Left cardiac atrium (tissue), 4 donors: ENCODE measurements around the gene TRIOBP. TPM values are rescaled to one million over a fixed set of nuclear protein-coding genes. Genes with fewer than 3 reads are reported as not detected.

ENCODE experiments used
- ATAC-seq, 2 donors: fragments of 200-7000 bp; cut with Tn5 transposase; one replicate each; pipeline ENCODE4 v1.9.1; 2020; ENCODE audit warnings: mild to moderate bottlenecking in 2 of 2, moderate library complexity in 2 of 2
- DNase-seq: peaks from one replicate; pipeline ENCODE4 v3.0.0-alpha.2; 2020
- intact Hi-C, 2 donors: fragments of 100-400 bp; cut with DNase I; formaldehyde crosslinking; loops; one replicate each; pipeline versions ENCODE4 v1.14.1 to v1.15.1; 2022 to 2023
- total RNA-seq, 2 donors: library from RNA; stranded (reverse); fragmentation: NEBNext Ultra II Directional; extraction: Animal tissue kit (Norgen Biotek cat#: 25700); gene quantifications; one replicate each; pipeline ENCODE4 v1.2.1, GENCODE V29; 2021
- donor health status: DM: no; HTN: yes; CAD: no.
- donor health status: DM: no; HTN: yes; CAD: no; lungs with severe emphysema.
- donor health status: DM: yes; HTN: yes; CAD: no.
- donor health status: Dilated cardiomyopathy.

The TRIOBP gene
- total RNA-seq, 2 donors from 2014 or later: 83.5 to 118 TPM

DNA sequence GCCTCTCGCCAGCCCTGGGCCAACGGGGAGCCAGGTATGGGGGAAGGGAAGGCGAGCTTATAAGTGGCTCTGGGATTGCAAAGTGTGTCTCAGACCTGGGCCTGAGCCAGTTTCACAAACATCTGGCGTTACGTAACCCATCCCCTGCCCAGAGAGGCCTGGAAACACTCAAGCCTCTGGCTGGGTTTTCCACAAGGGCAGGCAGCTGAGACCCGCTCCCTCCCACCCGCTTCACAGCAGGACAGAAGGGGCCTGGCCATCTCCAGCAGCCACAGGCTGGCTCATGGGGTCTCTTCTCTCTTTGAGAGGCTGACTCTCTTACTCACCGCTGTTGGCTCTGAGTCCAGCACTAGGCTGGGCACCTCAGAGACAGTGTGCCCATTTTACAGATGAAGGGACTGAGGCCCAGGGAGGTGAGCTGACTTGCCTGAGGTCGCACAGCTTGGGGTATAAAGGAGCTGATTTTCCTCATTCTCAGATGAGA is 44.5 kb downstream of the TRIOBP start:
- intact Hi-C loops: loop anchor here in 1 of 2 donors (5.0 kb wide), 1 partner anchor 54 kb away; the partner anchor contains the start of gene NOL12
- ATAC-seq (peak; percentile 58 to 60), DNase-seq (peak; percentile 83)

DNA sequence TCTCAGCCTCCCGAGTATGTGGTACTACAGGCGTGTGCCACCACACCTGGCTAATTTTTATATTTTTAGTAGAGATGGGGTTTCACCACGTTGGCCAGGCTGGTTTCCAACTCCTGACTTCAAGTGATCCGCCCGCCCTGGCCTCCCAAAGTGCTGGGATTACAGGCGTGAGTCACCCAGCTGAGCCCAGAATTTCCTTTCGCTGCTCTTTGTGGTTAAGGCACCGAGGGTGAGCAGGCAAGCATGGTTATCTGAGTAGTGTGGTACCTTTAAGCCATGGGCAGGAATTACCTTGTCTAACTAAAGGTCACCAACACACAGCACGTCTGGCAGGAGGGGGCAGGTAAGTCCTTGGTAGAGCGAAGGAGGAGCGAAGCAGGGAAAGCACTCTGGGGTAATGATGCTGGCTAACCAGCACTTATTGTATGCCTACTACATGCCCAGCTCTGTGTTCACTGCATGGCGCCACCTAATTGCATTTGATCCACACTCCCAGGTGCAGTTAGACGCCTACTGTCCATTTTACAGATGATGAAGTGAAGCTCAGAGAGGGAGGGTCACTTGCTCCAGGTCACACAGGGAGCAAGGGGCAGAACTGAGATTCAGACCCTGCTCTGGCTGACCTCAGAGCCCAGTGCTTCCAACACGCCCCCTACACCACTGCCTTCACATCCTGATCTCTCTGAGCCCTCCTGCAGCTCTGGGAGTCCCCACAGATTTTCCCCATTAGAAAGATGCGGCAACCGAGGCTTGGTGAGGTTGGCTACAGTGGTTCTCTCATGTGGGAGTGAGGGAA is 45.7 kb downstream of the TRIOBP start:
- intact Hi-C loops: loop anchor here in 1 of 2 donors (5.0 kb wide), 1 partner anchor 55 kb away; the partner anchor contains the start of gene NOL12
- DNase-seq (no peak), ATAC-seq (no peak)

DNA sequence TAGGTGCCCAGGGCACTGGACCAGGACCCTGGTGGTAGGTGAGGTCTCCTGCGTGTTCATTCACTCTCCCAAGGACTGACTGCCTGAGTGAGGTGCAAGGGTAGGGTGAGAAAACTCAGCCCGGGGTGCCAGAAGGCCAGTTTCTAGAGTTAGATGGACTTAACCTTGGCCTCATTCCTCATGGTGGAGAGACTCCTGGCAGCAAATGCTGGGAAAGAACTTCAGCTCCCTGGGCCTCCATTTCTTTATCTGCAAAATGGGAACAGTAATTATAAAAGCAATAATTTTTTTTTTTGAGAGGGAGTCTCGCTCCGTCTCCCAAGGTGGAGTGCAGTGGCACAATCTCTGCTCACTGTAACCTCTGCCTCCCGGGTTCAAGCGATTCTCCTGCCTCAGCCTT is 47.7 kb downstream of the TRIOBP start:
- DNase-seq: no peak
- intact Hi-C loops: loop anchor here in 1 of 2 donors (5.0 kb wide), 1 partner anchor 57 kb away; the partner anchor contains the start of gene NOL12
- no peak for ATAC-seq

DNA sequence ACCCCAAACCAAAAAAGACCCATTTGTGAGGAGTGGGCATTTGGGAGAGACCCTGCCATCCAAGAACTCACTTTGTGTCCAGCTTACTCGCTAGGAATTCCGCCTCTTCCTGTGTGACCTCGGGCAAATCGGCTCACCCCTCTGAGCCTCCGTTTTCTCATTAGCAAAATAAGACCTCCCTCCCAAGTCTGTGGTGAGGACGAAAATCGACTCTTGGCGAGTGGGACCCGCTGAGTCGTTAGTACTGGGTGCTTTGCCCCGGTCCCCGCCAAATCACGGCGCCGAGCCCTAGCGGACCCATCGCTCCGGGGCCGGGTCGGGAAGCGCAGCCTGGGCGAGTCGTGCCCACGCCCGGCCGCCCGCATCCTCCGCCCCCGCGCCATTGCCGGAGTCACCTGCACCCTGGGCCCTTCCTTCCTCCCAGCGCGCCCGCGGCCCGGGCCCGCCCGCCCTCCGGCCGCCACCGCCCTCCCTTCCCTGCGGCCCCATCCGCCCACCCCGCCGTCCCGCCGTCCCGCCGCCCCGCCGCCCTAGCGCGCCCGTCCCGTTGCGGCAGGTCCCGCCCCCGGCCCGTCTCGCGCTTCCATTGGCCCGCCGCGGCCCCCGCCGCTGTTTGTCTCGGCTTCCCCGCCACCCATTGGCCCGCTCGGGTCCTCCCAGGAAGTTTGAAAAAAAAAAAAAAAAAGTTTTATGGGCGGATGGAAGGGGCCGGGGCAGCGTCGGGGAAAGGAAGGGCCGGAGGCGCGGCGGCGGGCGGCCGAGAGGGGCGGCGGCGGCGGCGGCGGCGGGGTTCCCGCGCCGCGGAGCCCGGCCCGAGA is 48.9 kb downstream of the TRIOBP start:
- DNase-seq (peak; percentile 94), ATAC-seq (peak; percentile 70 to 86)
- intact Hi-C loops: no loop called here

DNA sequence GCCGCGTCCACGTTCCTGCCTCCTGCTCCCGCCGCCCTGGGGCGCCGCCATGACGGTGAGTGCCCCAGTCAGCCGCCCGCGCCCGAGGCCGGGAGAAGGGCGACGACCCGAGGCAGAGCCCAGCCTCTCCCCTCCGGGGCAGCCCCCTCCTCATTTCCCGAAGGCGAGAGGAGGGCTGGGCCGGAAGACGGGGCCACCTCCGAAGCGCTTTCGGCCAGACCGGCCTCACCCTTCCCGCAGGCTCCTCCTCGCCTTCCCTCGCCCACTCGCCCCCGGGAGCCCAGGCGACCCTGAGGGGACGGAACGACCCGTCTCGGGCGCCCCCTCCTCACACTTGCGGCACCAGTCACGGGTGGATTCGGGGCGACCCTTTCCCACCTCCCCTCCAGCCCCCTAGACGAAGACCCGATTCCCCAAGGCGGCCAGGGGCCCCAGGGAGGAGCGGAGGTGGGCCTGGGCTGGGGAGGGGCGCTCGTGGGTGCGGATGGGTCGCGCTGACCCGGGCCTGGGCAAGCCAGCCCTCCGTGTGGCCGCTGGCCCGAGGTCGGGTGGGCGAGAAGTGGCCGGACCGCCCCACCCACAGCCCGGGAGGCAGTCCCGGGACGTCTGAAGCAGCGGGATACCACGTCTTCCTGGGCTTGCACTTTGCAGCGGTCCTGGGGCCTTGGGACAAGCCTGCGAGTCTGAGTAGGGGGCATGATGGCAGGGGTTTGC is 49.7 kb downstream of the TRIOBP start:
- ATAC-seq (peak; percentile 13 to 19), DNase-seq (no peak)
- intact Hi-C loops: no loop called here

DNA sequence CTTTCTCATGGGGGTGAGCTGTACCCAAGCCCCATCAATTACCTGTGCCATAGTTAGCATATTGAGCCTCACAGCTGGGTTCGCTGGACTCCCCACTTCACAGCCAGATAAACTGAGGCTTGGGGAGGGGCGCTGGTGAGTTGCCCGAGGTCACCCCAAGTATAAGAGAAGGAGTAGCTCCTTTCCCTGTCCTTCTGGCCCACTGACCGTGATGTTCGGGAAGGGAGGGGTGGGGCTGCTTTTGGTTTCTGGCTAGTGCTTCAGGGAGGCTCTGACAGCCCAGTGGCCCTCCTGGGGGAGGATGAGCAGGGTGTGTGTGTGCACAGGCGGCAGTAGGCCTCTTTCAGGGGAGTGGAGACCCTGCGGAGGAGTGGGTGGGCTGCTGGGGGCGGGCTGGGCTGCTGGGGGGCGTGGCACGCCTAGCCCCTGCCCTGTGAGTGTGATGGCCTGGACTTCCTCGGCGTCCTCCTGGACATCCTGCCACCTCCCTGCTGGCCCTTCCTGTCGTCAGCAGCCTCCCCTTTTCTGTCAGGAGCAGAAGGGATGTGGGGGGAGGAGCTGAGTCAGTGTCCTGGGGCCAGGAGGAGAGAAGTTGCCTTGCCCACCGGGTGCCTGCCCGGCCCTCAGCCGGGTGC is 50.3 kb downstream of the TRIOBP start:
- intact Hi-C loops: no loop called here
- ATAC-seq: peak in 1 of 2 donors; percentile 16

DNA sequence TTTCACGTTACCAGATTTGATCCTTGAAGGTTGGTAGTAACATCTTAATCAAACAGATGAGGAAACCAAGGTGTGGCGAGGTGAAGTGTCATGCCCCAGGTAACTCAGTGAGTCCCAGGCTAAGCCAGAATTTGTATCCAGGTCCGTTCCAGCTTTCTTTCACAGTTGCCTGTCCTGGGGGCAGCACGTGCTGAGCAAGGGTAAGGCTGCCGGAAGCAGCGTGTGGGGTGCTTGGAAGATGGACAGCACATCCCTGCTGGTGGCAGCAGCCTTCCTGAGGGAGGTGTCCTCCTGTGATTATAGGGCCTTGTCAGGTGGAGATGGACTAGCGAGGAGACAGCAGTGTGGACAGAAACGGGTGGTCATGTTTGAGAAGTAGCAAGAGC is 50.9 kb downstream of the TRIOBP start:
- no peak for DNase-seq
- intact Hi-C loops: no loop called here

More for the DNA sequence above, 50.3 kb downstream of the TRIOBP start:
- DNase-seq: peak; percentile 66

DNA sequence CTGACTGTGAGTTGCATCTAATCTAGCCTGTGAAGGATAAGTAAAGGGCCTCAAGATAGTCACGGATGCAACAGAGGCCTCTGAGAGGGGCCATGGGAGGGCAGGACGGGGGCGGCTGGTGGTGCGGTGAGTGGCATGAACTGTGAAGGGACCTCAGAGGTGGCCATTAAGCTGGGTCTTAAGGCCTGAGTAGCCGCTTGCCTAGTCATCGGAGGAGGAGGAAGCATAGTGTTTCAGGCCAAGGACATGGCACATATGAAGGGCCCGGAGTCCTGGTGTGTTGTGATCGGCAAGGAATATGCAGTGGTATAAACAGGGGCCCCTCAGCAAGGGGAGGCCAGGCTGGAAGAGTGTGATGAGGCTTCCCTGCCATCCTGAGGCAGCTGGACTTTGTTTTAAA is 51.8 kb downstream of the TRIOBP start:
- intact Hi-C loops: no loop called here
- ATAC-seq: no peak
- no peak for DNase-seq

More for the DNA sequence above, 50.9 kb downstream of the TRIOBP start:
- no peak for ATAC-seq

DNA sequence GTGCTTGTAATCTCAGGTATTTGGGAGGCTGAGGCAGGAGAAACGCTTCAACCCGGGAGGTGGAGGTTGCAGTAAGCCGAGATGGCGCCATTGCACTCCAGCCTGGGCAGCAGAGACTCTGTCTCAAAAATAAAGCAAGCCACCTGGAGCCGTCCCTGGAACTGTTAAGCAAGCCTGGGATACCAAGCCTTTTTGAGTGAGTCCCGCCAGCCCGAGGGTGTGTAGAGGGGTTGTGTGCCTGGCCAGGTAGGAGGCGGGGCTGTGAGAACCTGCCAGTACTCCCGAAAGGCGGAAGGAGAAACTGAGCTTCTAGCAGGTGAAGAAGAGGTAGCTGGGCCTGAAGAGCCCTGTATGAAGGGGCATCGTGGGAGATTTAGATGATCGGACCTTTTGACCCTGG is 52.4 kb downstream of the TRIOBP start:
- ATAC-seq: no peak
- intact Hi-C loops: no loop called here

DNA sequence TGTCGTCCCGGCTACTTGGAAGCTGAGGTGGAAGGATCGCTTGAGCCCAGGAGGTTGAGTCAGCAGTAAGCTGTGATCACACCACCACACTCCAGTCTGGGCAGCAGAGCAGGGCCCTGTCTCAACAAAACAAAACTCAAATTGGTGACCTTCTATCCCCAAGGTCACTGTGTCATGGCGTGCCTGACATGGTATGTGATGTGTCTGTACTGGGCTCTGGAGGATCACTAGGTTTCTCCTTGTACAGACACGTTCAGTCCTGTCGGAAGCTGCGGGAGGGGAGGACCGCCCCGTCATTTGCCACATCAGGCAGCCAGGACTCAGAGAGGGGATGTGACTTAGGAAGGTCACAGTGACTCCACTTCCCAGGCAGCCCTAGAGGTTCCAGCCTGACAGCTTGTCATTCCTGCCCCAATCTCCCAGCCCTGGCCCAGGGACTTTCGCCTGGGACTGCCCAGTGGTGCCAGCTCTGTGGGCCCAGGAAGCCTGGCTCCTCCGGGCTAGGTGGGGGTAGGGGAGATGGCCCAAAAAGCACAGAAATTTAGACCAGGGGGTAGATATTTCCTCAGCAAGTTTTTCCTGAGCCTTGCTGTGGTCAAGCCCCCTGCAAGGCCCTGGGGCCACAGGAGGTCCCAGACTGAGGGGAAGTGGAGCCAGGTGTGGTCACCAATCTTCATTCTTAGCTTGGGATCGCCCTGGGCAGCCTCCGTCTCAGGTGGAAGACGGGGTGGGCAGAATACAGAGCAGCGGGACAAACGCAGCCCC is 53.2 kb downstream of the TRIOBP start:
- intact Hi-C loops: no loop called here
- ATAC-seq: peak in 1 of 2 donors; percentile 2

More for the DNA sequence above, 52.4 kb downstream of the TRIOBP start:
- no peak for DNase-seq

DNA sequence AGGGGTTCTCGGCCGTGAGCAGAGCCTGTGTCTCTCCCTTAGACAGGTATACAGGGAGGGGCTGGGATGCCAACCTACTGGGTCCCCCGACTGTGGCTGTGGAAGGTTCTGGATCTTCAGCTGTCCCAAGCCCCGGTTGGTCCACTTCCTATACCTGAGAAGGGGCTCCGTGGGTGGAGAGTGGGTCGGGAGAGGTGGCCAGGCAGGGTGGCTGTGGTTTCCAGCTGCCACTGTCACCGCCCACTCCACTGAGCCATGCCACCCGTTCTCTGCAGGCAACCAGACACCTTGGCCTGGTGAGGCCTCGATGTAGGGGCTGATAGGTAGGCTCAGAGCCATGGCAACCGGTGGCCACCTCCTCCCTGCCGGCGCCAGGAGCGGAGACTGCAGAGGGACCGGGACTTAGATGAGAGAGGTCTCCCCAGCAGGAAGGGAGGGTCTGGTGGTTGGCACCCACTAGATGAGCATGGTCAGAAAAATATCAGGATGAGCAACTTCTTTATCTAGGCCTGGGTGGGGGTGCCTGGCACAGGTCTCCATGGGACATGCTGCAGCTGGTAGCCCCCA is 53.8 kb downstream of the TRIOBP start:
- ATAC-seq: no peak
- DNase-seq: no peak
- intact Hi-C loops: no loop called here

More for the DNA sequence above, 53.2 kb downstream of the TRIOBP start:
- DNase-seq: peak; percentile 49

DNA sequence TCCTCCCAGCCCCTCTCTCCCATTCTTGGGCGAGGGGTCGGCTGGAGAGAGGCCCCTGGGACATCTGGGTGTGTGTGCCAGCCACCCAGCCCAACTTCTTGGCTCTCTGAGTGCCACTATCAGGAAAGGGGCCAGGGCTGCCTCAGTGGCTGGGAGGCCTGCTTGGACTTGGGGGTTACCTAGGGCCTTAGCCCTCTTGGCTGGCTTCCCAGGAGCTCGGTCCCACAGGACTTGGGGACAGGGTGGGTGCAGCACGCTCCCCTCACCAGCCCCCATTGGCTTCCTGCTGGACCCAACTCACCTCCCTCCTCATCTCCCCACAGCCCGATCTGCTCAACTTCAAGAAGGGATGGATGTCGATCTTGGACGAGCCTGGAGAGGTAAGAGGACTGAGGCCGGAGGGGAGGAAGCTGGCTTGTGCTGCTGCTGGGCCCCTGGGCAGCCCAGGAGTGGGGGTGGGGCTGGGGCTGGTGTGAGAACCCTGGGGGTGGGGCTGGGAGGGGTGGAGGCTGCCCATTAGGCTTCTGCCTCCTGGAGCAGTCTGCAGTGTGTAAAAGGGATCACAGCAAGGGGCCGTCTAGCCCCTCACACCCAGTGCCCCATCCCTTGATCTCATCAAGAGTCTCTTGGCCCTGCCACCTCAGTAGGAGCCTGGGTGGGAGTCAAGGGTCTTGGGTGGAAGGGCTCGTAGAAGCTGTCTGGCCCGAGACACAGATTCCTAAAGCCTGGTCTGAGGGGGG is 54.8 kb downstream of the TRIOBP start:
- ATAC-seq (peak in 1 of 2 donors; percentile 1), DNase-seq (no peak)
- intact Hi-C loops: no loop called here

DNA sequence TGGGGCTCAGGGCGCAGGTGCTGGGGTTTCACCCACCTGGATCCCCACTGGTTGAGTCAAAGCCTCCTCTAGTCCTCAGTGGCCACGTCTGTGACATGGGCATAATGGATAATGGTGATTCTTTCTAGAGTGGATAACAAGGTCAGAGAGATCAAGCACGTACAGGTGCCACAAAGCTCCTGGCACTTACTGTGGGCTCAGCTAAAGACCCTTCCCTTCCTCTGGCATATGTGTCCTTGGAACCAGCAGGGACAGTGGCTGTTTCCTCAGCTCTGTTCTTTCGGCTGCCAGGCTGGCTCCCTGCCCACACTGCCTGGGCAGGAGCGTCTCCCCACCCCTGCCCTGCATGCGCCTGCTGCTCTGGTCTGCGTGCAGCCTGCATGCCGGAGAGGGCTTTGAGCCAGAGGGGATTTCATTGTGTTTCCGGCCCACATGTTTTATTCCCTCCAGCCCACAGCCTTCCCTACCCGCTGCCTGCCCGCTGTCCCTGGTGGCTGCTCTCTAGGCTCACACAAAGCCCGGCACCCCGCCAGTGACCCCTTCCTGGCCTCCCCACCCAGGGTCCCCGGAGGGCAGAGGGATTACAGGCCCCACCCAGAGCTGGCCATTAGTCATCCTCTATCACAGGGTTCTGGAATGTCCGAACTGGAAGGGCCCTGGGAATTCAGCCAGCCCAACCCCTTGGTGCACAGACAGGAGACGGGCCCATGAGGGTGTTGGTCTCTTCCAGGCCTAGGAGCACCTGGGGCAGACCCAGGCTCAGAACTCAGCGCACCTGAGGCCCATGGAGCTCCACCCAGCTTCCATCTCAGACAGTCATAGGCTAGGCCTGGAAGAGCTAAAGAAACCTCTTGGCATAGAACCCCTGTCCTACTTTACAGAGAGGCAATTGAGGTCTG is 55.6 kb downstream of the TRIOBP start:
- ATAC-seq: peak; percentile 83 to 85
- intact Hi-C loops: no loop called here
- DNase-seq: peak; percentile 96

DNA sequence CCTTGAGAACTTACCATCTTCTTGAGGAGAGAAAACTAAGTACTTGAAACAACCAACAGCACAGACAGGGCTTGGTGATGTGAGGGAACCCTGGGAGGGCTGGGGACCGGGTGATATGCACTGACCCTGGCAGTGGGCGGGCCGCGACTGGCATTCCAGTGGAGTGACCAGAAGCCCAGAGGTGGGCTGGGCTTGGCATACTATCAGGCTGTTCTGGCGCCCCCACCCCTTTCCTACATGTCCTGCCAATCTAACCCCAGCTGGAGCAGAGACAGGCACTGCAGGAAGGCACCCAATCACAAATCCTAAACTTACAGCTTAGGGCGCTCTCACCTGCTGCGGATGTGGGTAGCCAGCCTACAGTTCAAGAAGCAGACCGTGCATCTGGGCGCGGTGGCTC is 56.9 kb downstream of the TRIOBP start:
- intact Hi-C loops: no loop called here
- DNase-seq (peak; percentile 54), ATAC-seq (peak in 1 of 2 donors; percentile 7)

DNA sequence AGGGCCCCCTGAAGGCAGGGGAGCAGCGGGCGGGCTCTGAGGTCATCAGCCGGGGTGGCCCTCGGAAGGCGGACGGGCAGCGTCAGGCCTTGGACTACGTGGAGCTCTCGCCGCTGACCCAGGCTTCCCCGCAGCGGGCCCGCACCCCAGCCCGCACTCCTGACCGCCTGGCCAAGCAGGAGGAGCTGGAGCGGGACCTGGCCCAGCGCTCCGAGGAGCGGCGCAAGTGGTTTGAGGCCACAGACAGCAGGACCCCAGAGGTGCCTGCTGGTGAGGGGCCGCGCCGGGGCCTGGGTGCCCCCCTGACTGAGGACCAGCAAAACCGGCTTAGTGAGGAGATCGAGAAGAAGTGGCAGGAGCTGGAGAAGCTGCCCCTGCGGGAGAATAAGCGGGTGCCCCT is 60.8 kb downstream of the TRIOBP start:
- ATAC-seq (no peak), DNase-seq (no peak)
- intact Hi-C loops: no loop called here

DNA sequence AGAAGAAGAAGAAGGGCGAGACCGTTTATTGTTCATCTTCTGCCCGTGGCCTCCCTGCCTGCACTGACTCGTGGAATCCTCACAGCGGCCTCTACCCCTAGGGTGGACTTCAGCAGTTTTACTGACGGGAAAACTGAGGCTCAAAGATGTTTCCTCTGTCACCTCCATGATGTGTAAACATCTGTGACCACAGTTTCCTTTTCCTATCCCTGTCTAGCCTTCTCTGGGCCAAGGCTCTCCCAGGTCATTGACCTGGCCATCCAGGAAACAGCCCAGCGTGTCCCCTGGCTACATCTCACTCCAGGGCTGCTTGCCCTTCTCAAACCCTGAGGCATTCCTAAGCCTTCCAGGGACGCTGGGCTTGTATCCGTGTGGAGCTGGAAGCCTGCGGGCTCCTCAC is 61.8 kb downstream of the TRIOBP start:
- intact Hi-C loops: no loop called here
- DNase-seq: no peak
- ATAC-seq: no peak
